GM23248 (cell line): Measurements from ENCODE around the gene IL5. TPM values are rescaled to one million over a fixed set of nuclear protein-coding genes. Genes with fewer than 3 reads are reported as not detected.
"Not testable (repeated sequence)": the region's sequence is repeated elsewhere in the genome, so short reads cannot be mapped to it uniquely, and the experiment has no call there.

Source experiments
- DNase-seq: peaks from one replicate; pipeline ENCODE4 v3.0.0-alpha.2; 2015
- H2AFZ ChIP-seq: fragments of 200-600 bp; sonication (generic); 2 replicates; pipeline ENCODE4 v1.6.1; 2016; ENCODE audit warnings: antibody characterized with exemption
- H3F3A ChIP-seq: fragments of 200-600 bp; sonication (generic); 2 replicates; pipeline ENCODE4 v1.6.1; 2016; ENCODE audit warnings: mild to moderate bottlenecking, antibody characterized with exemption, mixed run types; ENCODE audit not compliant: insufficient read depth
- H3K27ac ChIP-seq: fragments of 200-600 bp; sonication (generic); 2 replicates; pipeline ENCODE4 v1.5.1; 2016; ENCODE audit warnings: mild to moderate bottlenecking
- H3K27me3 ChIP-seq: fragments of 200-600 bp; sonication (generic); replicated peaks from 2 replicates; pipeline ENCODE4 v1.6.1; 2016; ENCODE audit warnings: mild to moderate bottlenecking; ENCODE audit not compliant: insufficient read depth
- H3K36me3 ChIP-seq: fragments of 200-600 bp; sonication (generic); 2 replicates; pipeline ENCODE4 v1.6.1; 2016; ENCODE audit warnings: low read depth, mild to moderate bottlenecking
- H3K4me1 ChIP-seq: fragments of 200-600 bp; sonication (generic); 2 replicates; pipeline ENCODE4 v1.6.1; 2016; ENCODE audit warnings: mild to moderate bottlenecking; ENCODE audit not compliant: insufficient read depth
- H3K4me2 ChIP-seq: fragments of 200-600 bp; sonication (generic); one replicate; pipeline ENCODE4 v1.6.1; 2016; ENCODE audit warnings: mild to moderate bottlenecking; ENCODE audit not compliant: unreplicated experiment
- H3K4me3 ChIP-seq: fragments of 200-600 bp; sonication (generic); 2 replicates; pipeline ENCODE4 v1.5.1; 2016; ENCODE audit warnings: mild to moderate bottlenecking
- H3K79me2 ChIP-seq: fragments of 200-600 bp; sonication (generic); 2 replicates; pipeline ENCODE4 v1.6.1; 2016; ENCODE audit warnings: mild to moderate bottlenecking; ENCODE audit not compliant: insufficient read depth
- H3K9ac ChIP-seq: fragments of 200-600 bp; sonication (generic); 2 replicates; pipeline ENCODE4 v1.6.1; 2016; ENCODE audit warnings: mild to moderate bottlenecking
- H3K9me2 ChIP-seq: fragments of 200-600 bp; sonication (generic); 2 replicates; pipeline ENCODE4 v1.6.1; 2016; ENCODE audit warnings: mixed run types, mild to moderate bottlenecking, moderate library complexity; ENCODE audit not compliant: insufficient read depth
- H3K9me3 ChIP-seq: fragments of 200-600 bp; sonication (generic); one replicate; pipeline ENCODE4 v1.6.1; 2017; ENCODE audit warnings: low read depth
- H4K20me1 ChIP-seq: fragments of 200-600 bp; sonication (generic); 2 replicates; pipeline ENCODE4 v1.6.0; 2016; ENCODE audit not compliant: insufficient read depth
- EZH2 ChIP-seq: fragments of 200-600 bp; sonication (generic); IDR thresholded peaks from 2 replicates; pipeline ENCODE4 v1.6.1; 2018; ENCODE audit warnings: antibody characterized with exemption, mild to moderate bottlenecking; ENCODE audit not compliant: insufficient read depth, poor library complexity, severe bottlenecking
- EZH2phosphoT487 ChIP-seq: fragments of 200-600 bp; sonication (generic); IDR thresholded peaks from 2 replicates; pipeline ENCODE4 v1.6.1; 2018; ENCODE audit warnings: antibody characterized with exemption, moderate library complexity, mild to moderate bottlenecking, low read depth; ENCODE audit not compliant: insufficient read depth
- WGBS, 2 experiments: methylation state at CpG; one replicate each; pipeline ENCODE4 v1.1.6; 2015 to 2017; ENCODE audit warnings: low lambda C conversion rate in 2 of 2, low coverage in 1 of 2; ENCODE audit errors: missing lambda C conversion rate in 2 of 2; 5-methylcytosine and 5-hydroxymethylcytosine counted together
- in situ Hi-C: fragments of 300-500 bp; cut with MboI; formaldehyde crosslinking; loops from 2 replicates; pipeline ENCODE4 v1.15.0; 2020
- polyA plus RNA-seq: library from polyadenylated mRNA; unstranded; fragments of >200 nt; fragmentation: Nextera tagmentation; extraction: Ambion mirVana; gene quantifications from 2 replicates; pipeline ENCODE4 v1.2.1, GENCODE V29; 2016
- total RNA-seq: library from RNA; depleted of rRNA; stranded (reverse); fragments of >200 nt; shearing (Covaris generic); gene quantifications from 2 replicates; pipeline ENCODE4 v1.2.3, GENCODE V29; 2014

IL5 gene
- total and polyA plus RNA-seq, 2 experiments from 2014 or later: not detected

DNA sequence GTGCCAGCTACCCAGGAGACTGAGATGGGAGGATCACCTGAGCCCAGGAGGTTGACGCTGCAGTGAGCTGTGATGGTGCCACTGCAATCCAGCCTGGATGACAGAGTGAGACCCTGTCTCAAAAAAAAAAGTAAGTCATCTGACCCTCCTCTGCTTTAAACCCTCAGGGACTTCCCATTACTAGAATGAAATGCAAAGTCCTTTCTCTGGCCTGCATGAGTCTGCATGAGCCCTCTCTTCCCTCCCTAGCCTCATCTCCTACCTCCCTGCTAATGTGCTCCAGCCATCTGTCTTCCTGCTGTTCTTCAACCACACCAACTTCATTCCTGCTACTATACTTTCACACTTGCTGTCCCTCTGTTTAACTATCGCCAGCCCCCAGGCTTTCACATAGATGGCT is 15.3 kb downstream of the IL5 start:
- no peak overlapping the region for H2AFZ ChIP-seq
- H3K9ac ChIP-seq: no peak overlapping the region
- no peak for DNase-seq
- no peak overlapping the region for H3K4me3 ChIP-seq
- H3K27me3 ChIP-seq: peaks cover 6% of the 10 kb centered on the region; the same call in 1 of the 2 replicates
- H3K4me2 ChIP-seq: no peak overlapping the region
- TF ChIP-seq EZH2 (no peak), EZH2phosphoT487 (no peak)
- no peaks in the 10 kb centered on the region for H3K4me1 ChIP-seq
- no peak overlapping the region for H3K27ac ChIP-seq
- WGBS, 2 experiments: 70 to 77% methylated on average over 2 of the region's 2 CpGs
- no peaks in the 10 kb centered on the region for H3K79me2 ChIP-seq
- no peaks in the 10 kb centered on the region for H3K9me3 ChIP-seq
- no peaks in the 10 kb centered on the region for H4K20me1 ChIP-seq
- no peaks in the 10 kb centered on the region for H3K9me2 ChIP-seq
- in situ Hi-C loops: no loop called here
- H3F3A ChIP-seq: no peaks in the 10 kb centered on the region
- H3K36me3 ChIP-seq: no peaks in the 10 kb centered on the region

- no peaks in the 10 kb centered on the region for H4K20me1 ChIP-seq
- peak overlapping the region; percentile 51; the same call in 1 of the 2 replicates for H3K4me3 ChIP-seq
- no peaks in the 10 kb centered on the region for H3K9me2 ChIP-seq
- no peaks in the 10 kb centered on the region for H3F3A ChIP-seq
- WGBS, 2 experiments: 58 to 62% methylated on average over 8 of the region's 8 CpGs
- 0 out of 2 replicates have a peak, but pooled peaks cover 6% of the 10 kb centered on the region for H3K27me3 ChIP-seq
- H3K9me3 ChIP-seq: no peaks in the 10 kb centered on the region
- no peak overlapping the region for H3K9ac ChIP-seq
- no peaks in the 10 kb centered on the region for H3K79me2 ChIP-seq
- peak; percentile 59 for DNase-seq
- in situ Hi-C loops: no loop called here
- H3K36me3 ChIP-seq: no peaks in the 10 kb centered on the region
- no peaks in the 10 kb centered on the region for H3K4me1 ChIP-seq
- H2AFZ ChIP-seq: no peak overlapping the region
- no peak for TF ChIP-seq EZH2
- TF ChIP-seq EZH2phosphoT487: no peak
- H3K27ac ChIP-seq: no peak overlapping the region
- no peak overlapping the region for H3K4me2 ChIP-seq
Measured at GRCh38 chr5:132526974-132527564, 16.3 kb downstream of the IL5 start.

- H3K79me2 ChIP-seq: no peaks in the 10 kb centered on the region
- no peak for TF ChIP-seq EZH2
- H3K9me2 ChIP-seq: no peaks in the 10 kb centered on the region
- H3K4me2 ChIP-seq: peak overlapping the region; percentile 59
- H3K9ac ChIP-seq: no peak overlapping the region
- H4K20me1 ChIP-seq: no peaks in the 10 kb centered on the region
- H3K36me3 ChIP-seq: no peaks in the 10 kb centered on the region
- in situ Hi-C loops: no loop called here
- no peaks in the 10 kb centered on the region for H3K27me3 ChIP-seq
- no peaks in the 10 kb centered on the region for H3K4me1 ChIP-seq
- H3K4me3 ChIP-seq: peak overlapping the region; percentile 51
- no peaks in the 10 kb centered on the region for H3K9me3 ChIP-seq
- H3F3A ChIP-seq: no peaks in the 10 kb centered on the region
- no peak overlapping the region for H3K27ac ChIP-seq
- 39 to 46% methylated on average over 11 of the region's 11 CpGs for WGBS, 2 experiments
- H2AFZ ChIP-seq: 0 out of 2 replicates have a peak overlapping the region, but pooled peaks have one; percentile 50
- peak; percentile 66 for DNase-seq
Measured at GRCh38 chr5:132526290-132526973, 16.9 kb downstream of the IL5 start.

DNA sequence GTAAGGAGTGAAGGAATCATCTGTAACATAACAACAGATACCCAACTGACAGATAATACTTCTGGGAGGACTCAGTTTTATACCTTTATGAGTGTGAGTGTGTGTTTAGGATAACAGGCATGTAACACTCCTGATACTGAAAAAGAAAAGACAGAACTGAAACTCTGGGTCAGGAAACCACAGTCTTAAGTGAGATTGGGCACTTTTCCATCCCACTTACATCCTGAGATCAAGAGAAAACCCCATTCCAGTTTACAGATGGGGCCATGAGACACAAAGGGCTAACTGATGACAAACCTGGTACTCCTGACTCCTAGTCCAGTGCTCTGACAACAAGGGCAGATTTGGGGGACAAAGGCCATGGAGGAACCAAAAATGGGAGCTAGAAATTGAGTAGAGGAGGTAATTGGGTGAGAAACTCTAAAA is 18.0 kb downstream of the IL5 start:
- H4K20me1 ChIP-seq: no peaks in the 10 kb centered on the region
- TF ChIP-seq EZH2: no peak
- TF ChIP-seq EZH2phosphoT487: no peak
- in situ Hi-C loops: no loop called here

GRCh38 chr5:132524877-132525276 is 18.4 kb downstream of the IL5 start:
- 62 to 63% methylated on average over 5 of the region's 5 CpGs for WGBS, 2 experiments
- H3K27me3 ChIP-seq, H2AFZ ChIP-seq, H3K79me2 ChIP-seq, H3K9me2 ChIP-seq, H3K36me3 ChIP-seq, in situ Hi-C loops, H3K4me2 ChIP-seq, H3K4me3 ChIP-seq, H3K27ac ChIP-seq, H3K4me1 ChIP-seq, DNase-seq, H3K9me3 ChIP-seq, H4K20me1 ChIP-seq, H3K9ac ChIP-seq, H3F3A ChIP-seq: not testable (repeated sequence)

More for the DNA sequence above, 18.0 kb downstream of the IL5 start:
- no peaks in the 10 kb centered on the region for H3F3A ChIP-seq
- no peaks in the 10 kb centered on the region for H3K4me1 ChIP-seq
- H3K4me3 ChIP-seq: no peak overlapping the region
- no peaks in the 10 kb centered on the region for H3K27me3 ChIP-seq
- H3K36me3 ChIP-seq: no peaks in the 10 kb centered on the region
- H3K27ac ChIP-seq: no peak overlapping the region
- H2AFZ ChIP-seq: no peak overlapping the region
- no peaks in the 10 kb centered on the region for H3K79me2 ChIP-seq
- no peaks in the 10 kb centered on the region for H3K9me2 ChIP-seq
- H3K9ac ChIP-seq: no peak overlapping the region
- no peaks in the 10 kb centered on the region for H3K9me3 ChIP-seq
- no peak for DNase-seq
- no peak overlapping the region for H3K4me2 ChIP-seq

GRCh38 chr5:132522067-132522466 is 21.3 kb downstream of the IL5 start:
- DNase-seq, H3K4me1 ChIP-seq, H3K79me2 ChIP-seq, H3K27ac ChIP-seq, H3F3A ChIP-seq, H3K4me3 ChIP-seq, H3K9me3 ChIP-seq, H2AFZ ChIP-seq, H4K20me1 ChIP-seq, H3K4me2 ChIP-seq, H3K36me3 ChIP-seq, H3K9ac ChIP-seq, H3K27me3 ChIP-seq, in situ Hi-C loops, H3K9me2 ChIP-seq: not testable (repeated sequence)
- 73 to 80% methylated on average over 1 of the region's 1 CpG for WGBS, 2 experiments
